Urinary bladder (tissue), 4 donors: ENCODE data around the gene SLC38A10. TPM values are rescaled to one million over a fixed set of nuclear protein-coding genes. Genes with fewer than 3 reads are reported as not detected.

Source experiments
- DNase-seq: peaks from one replicate; pipeline ENCODE4 v3.0.0-alpha.2; 2015; ENCODE audit errors: extremely low spot score
- H3K27ac ChIP-seq: one replicate; pipeline ENCODE4 v1.5.1; 2013; ENCODE audit warnings: low read depth, mild to moderate bottlenecking, moderate library complexity
- H3K36me3 ChIP-seq: one replicate; pipeline ENCODE4 v1.6.1; 2013; ENCODE audit warnings: mild to moderate bottlenecking, moderate library complexity; ENCODE audit not compliant: insufficient read depth
- H3K4me1 ChIP-seq: one replicate; pipeline ENCODE4 v1.6.1; 2013; ENCODE audit warnings: mild to moderate bottlenecking, moderate library complexity; ENCODE audit not compliant: insufficient read depth
- H3K4me3 ChIP-seq: one replicate; pipeline ENCODE4 v1.5.1; 2013; ENCODE audit warnings: low read depth, low read length
- WGBS: extraction: QIAGEN DNeasy Blood & Tissue Kit; methylation state at CpG from one replicate; pipeline ENCODE4 v1.1.7; 2013; 5-methylcytosine and 5-hydroxymethylcytosine counted together
- polyA plus RNA-seq: library from polyadenylated mRNA; stranded (reverse); fragments of 200-250 nt; gene quantifications from one replicate; pipeline ENCODE4 v1.2.3, GENCODE V29; 2013
- total RNA-seq: library from RNA; depleted of rRNA; stranded (reverse); fragments of >200 nt; gene quantifications from one replicate; pipeline ENCODE4 v1.2.3, GENCODE V29; 2014
- donor health status: healthy with polysubstance abuse.
- donor health status: healthy.

SLC38A10 gene
- total and polyA plus RNA-seq, 2 donors = 28.5 to 82.3 TPM

- WGBS = 82% methylated on average over 20 of the region's 20 CpGs
- no peak for DNase-seq
- Histone ChIP-seq H3K4me3 (no peak overlapping the region), H3K4me1 (no peaks in the 10 kb centered on the region), H3K36me3 (peaks cover 3% of the 10 kb centered on the region), H3K27ac (no peak overlapping the region)
Measured at GRCh38 chr17:81277946-81278693, 17.0 kb downstream of the SLC38A10 start.

DNA sequence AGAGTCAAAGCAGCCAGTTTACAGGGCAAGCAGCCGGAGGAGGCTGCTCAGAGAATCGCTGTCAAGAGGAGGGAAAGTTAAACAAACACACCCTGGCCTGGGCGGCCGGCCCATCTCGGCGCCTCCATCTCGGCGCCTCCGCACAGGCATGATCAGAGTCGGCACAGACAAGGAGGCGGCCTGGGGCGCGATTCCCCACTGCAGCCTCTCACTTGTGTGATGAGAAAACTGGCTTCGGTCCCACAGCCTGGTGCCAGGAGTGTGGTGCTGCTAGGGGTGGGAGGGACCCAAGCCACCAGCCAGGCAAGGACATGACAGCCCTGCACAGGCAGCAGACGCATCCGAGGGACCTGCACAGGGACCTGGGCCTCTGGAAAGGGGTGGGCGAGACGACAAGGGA is 17.7 kb downstream of the SLC38A10 start:
- Histone ChIP-seq H3K4me3 (no peak overlapping the region), H3K27ac (no peak overlapping the region), H3K4me1 (no peaks in the 10 kb centered on the region), H3K36me3 (peaks cover 3% of the 10 kb centered on the region)
- DNase-seq = peak; percentile 66
- WGBS = 34% methylated on average over 18 of the region's 18 CpGs

GRCh38 chr17:81276781-81277180 is 18.3 kb downstream of the SLC38A10 start:
- H3K4me3 ChIP-seq = no peak overlapping the region

DNA sequence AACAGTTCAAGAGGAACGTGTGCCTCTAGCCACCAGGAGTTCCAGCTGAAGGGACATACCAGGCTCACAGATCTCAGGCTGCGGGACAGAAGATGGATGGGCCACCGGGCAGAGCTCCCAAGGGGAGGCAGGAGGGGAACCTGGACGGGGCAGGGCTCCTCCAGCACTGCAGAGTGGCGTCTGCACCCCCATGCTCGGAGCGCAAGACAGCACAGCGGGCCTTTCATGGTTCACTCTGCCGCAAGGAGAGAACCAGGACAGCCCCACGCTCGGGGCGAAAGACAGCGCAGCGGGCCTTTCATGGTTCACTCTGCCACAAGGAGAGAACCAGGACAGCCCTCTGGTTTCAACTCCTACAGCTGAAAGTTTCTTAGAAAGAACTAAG is 20.6 kb downstream of the SLC38A10 start:
- H3K4me1 ChIP-seq = no peaks in the 10 kb centered on the region
- WGBS = 97% methylated on average over 14 of the region's 14 CpGs
- H3K27ac ChIP-seq = no peak overlapping the region
- no peak overlapping the region for H3K4me3 ChIP-seq
- no peaks in the 10 kb centered on the region for H3K36me3 ChIP-seq
- no peak for DNase-seq

More at GRCh38 chr17:81276781-81277180, 18.3 kb downstream of the SLC38A10 start:
- no peaks in the 10 kb centered on the region for H3K36me3 ChIP-seq
- 78% methylated on average over 11 of the region's 11 CpGs for WGBS
- H3K4me1 ChIP-seq = no peaks in the 10 kb centered on the region
- DNase-seq = no peak
- no peak overlapping the region for H3K27ac ChIP-seq

DNA sequence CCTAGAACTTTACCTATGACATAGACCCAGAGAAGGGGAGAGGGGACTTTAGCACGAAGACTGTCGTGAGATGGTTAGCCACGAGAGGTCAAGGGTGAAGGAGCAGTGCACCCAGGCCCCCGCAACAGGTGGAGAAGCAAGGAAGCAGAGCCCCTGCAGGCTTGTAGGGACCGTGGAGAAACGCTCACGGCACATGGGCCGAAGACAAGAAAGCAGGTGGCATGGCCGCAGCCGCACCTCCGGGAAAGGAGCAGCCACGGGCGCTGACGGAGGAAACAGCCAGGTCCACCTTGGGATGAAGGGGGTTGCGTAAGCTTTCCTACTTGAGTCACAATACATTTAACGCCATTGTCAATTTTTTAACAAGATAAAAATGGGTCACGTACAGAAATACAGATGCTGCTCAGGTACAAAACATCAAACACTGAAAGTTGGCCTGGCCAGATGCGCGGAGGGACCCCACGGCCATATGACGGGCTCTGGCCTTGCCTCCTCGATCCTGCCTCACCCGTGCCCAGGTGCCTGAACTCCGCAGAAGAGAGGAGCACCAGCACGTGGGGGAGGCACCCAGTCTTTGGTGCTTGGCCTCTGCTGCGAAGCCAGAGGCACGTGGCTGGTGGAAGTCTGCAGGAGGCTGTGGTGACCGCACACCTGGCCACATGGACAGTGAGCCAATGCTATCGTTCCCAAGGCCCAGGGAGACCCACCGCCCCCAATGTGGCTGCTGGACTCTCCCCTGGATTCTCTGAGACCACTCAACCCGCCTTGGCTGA is 21.2 kb downstream of the SLC38A10 start:
- WGBS = 96% methylated on average over 31 of the region's 31 CpGs
- Histone ChIP-seq H3K4me1 (no peaks in the 10 kb centered on the region), H3K36me3 (no peaks in the 10 kb centered on the region), H3K27ac (no peak overlapping the region), H3K4me3 (no peak overlapping the region)
- DNase-seq = no peak

DNA sequence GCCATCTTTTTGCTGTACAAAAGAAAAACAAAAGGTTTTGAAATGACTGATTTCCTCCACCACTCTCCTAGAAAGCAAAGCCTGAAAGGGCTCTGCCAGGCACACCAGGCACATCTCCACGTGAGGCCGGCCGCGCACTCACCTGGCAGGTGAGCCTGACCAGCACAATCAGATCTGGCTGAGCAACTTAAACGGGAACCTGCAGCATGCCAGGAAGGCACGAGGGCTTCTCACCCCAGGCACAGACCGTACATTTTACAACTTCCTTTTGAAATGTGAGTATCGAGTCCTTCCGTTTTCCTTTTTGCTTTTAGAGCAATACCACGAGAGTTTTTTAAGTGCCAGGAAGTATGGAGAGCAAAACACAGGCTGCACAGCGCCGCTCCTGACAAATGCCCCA is 22.5 kb downstream of the SLC38A10 start:
- no peak for DNase-seq
- Histone ChIP-seq H3K27ac (no peak overlapping the region), H3K36me3 (no peaks in the 10 kb centered on the region), H3K4me3 (no peak overlapping the region), H3K4me1 (no peaks in the 10 kb centered on the region)
- 82% methylated on average over 12 of the region's 12 CpGs for WGBS

DNA sequence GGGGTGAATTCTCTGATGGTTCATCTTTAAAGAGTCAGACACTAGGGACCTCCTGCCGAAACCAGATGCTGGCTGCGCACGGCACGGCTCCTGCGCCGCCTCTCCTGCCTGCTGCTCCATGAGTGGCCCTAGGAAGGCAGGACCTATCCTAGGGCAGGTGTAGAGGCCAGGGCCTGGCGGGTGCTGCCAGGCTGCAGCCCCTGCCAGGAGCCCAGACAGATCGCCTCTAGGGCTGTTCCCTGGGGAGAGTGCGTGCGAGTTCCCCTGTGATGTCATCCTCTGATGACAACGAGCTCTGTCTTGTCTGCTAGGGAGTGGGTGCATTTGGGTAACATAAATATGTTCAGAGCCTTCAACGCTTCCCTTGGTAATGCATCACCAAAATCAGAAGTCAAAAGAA is 23.9 kb downstream of the SLC38A10 start:
- 95% methylated on average over 12 of the region's 12 CpGs for WGBS
- no peak for DNase-seq
- Histone ChIP-seq H3K36me3 (no peaks in the 10 kb centered on the region), H3K4me1 (no peaks in the 10 kb centered on the region), H3K27ac (no peak overlapping the region), H3K4me3 (no peak overlapping the region)

DNA sequence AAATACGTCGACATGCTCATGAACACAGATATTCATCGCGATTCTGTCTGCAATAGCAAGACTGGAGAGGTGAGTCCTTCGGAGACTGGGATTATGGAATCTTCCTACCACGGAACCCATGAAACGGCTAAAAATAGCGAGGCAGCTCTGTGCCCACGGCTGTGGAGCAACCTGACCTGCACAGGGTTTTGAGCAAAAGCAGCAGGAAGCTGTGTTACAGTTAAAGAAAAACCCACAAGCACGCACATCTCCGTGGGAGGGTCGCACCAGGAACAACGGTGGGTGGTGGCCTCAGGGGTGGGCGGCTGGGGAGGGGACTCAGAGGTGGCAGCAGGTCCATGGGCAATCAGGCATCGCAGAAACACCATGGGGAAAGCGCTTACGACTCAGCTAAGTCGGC is 24.8 kb downstream of the SLC38A10 start:
- H3K27ac ChIP-seq = no peak overlapping the region
- DNase-seq = no peak
- no peak overlapping the region for H3K4me3 ChIP-seq
- WGBS = 94% methylated on average over 18 of the region's 18 CpGs
- H3K4me1 ChIP-seq = no peaks in the 10 kb centered on the region
- peaks cover 2% of the 10 kb centered on the region for H3K36me3 ChIP-seq

- Histone ChIP-seq H3K4me3 (no peak overlapping the region), H3K36me3 (peaks cover 7% of the 10 kb centered on the region), H3K4me1 (no peaks in the 10 kb centered on the region), H3K27ac (no peak overlapping the region)
- WGBS = 94% methylated on average over 6 of the region's 6 CpGs
- no peak for DNase-seq
Measured at GRCh38 chr17:81267390-81268067, 27.6 kb downstream of the SLC38A10 start.

GRCh38 chr17:81265576-81265975 is 29.5 kb downstream of the SLC38A10 start:
- H3K36me3 ChIP-seq = peaks cover 11% of the 10 kb centered on the region
- WGBS = 95% methylated on average over 22 of the region's 22 CpGs
- H3K4me1 ChIP-seq = no peaks in the 10 kb centered on the region

DNA sequence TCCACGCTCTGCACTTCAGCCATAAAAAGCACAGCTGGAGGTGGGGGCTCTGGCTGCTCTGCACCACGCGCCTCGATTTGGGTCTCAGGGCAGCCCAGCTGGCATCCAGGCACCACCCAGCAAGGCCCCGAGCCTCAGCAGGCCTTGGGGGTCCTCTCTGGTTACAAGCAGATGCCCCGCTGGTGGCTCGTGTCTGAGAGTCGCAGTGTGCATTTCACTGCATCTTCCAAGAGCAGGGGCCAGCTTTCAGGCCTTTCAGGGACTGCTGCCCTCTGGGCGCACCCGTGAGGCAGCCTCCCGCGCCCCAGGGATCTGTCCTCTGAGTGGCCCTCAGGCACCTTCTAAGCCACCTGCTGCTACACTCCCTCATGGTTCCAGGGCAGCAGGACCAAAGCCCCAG is 30.5 kb downstream of the SLC38A10 start:
- DNase-seq = no peak
- 97% methylated on average over 12 of the region's 12 CpGs for WGBS

More at GRCh38 chr17:81265576-81265975, 29.5 kb downstream of the SLC38A10 start:
- Histone ChIP-seq H3K4me3 (no peak overlapping the region), H3K27ac (no peak overlapping the region)
- no peak for DNase-seq

GRCh38 chr17:81263371-81264181 is 31.5 kb downstream of the SLC38A10 start:
- no peak for DNase-seq
- WGBS = 91% methylated on average over 40 of the region's 40 CpGs

More for the DNA sequence above, 30.5 kb downstream of the SLC38A10 start:
- Histone ChIP-seq H3K4me1 (no peaks in the 10 kb centered on the region), H3K36me3 (peaks cover 11% of the 10 kb centered on the region), H3K27ac (no peak overlapping the region), H3K4me3 (no peak overlapping the region)

More at GRCh38 chr17:81263371-81264181, 31.5 kb downstream of the SLC38A10 start:
- no peak overlapping the region for H3K27ac ChIP-seq
- H3K4me3 ChIP-seq = no peak overlapping the region
- H3K36me3 ChIP-seq = peaks cover 11% of the 10 kb centered on the region
- H3K4me1 ChIP-seq = no peaks in the 10 kb centered on the region
